Naive B cell (primary cell): ENCODE data around the gene NXF2. TPM values are rescaled to one million over a fixed set of nuclear protein-coding genes. Genes with fewer than 3 reads are reported as not detected.
A peak's percentile ranks its signal among the peaks of the same experiment; 100 is the strongest.
"Not testable (repeated sequence)": the region's sequence is repeated elsewhere in the genome, so short reads cannot be mapped to it uniquely, and the experiment has no call there.

Experiments used
- ATAC-seq, 2 donors: fragments of 150-1000 bp; cut with Tn5 transposase; 2 replicates each; pipeline ENCODE4 v1.10.0; 2021; ENCODE audit warnings: low read depth in 2 of 2, mild to moderate bottlenecking in 2 of 2, moderate library complexity in 2 of 2
- DNase-seq: peaks from one replicate; pipeline ENCODE4 v3.0.0; 2022
- H3K27ac Mint-ChIP-seq, 6 donors: one replicate each; pipeline ENCODE4 v1.8.0; 2020 to 2022; ENCODE audit warnings: mild to moderate bottlenecking in 6 of 6, mixed read lengths in 6 of 6, moderate library complexity in 5 of 6, inconsistent platforms in 2 of 6
- H3K27me3 Mint-ChIP-seq, 3 donors: one replicate each; pipeline ENCODE4 v1.8.0; 2021 to 2022; ENCODE audit warnings: mixed read lengths in 3 of 3, mild to moderate bottlenecking in 1 of 3
- H3K36me3 Mint-ChIP-seq, 2 donors: one replicate each; pipeline ENCODE4 v1.8.0; 2020 to 2022; ENCODE audit warnings: mixed read lengths in 2 of 2, inconsistent platforms in 1 of 2, mild to moderate bottlenecking in 1 of 2
- H3K4me1 Mint-ChIP-seq, 3 donors: one replicate each; pipeline ENCODE4 v1.8.0; 2020 to 2022; ENCODE audit warnings: mixed read lengths in 3 of 3, inconsistent platforms in 1 of 3, mild to moderate bottlenecking in 1 of 3, moderate library complexity in 1 of 3
- H3K4me3 Mint-ChIP-seq, 8 donors: one replicate each; pipeline ENCODE4 v1.8.0; 2020 to 2022; ENCODE audit warnings: mild to moderate bottlenecking in 8 of 8, mixed read lengths in 8 of 8, moderate library complexity in 8 of 8, inconsistent platforms in 2 of 8
- H3K9me3 Mint-ChIP-seq, 7 donors: one replicate each; pipeline ENCODE4 v1.8.0; 2020 to 2022; ENCODE audit warnings: mixed read lengths in 7 of 7, mild to moderate bottlenecking in 5 of 7, inconsistent platforms in 2 of 7, moderate library complexity in 1 of 7
- polyA plus RNA-seq, 6 donors: library from polyadenylated mRNA; unstranded; fragments of 300-500 nt; fragmentation: Illumina TruSeq; gene quantifications; one replicate each; pipeline ENCODE4 v1.2.3, GENCODE V29; 2021; ENCODE audit warnings: low read depth in 6 of 6

Gene NXF2, protein sequence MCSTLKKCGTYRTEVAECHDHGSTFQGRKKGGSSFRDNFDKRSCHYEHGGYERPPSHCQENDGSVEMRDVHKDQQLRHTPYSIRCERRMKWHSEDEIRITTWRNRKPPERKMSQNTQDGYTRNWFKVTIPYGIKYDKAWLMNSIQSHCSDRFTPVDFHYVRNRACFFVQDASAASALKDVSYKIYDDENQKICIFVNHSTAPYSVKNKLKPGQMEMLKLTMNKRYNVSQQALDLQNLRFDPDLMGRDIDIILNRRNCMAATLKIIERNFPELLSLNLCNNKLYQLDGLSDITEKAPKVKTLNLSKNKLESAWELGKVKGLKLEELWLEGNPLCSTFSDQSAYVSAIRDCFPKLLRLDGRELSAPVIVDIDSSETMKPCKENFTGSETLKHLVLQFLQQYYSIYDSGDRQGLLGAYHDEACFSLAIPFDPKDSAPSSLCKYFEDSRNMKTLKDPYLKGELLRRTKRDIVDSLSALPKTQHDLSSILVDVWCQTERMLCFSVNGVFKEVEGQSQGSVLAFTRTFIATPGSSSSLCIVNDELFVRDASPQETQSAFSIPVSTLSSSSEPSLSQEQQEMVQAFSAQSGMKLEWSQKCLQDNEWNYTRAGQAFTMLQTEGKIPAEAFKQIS
- polyA plus RNA-seq, result not detected

DNA sequence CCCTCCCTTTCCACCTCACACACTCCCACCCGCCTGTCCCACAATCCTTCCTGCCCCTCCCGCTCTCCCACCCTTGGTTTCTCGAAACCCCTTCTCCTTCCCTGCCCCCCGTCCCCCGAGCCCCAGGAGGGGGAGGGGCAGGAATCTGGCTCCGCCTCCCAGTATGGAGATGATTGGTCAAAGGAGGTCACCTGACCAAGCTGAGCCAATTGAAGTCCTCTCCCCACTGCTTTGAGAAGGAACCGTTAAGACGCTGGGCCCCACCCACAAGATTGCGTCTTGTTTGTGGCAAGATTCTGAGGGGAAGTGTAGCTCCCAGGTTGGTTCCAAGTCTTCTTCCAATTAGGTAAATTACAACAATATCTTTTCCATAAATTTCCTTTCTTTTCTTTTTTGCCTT lies at the start of gene NXF2:
Gene NXF2 (plus strand): TSS at position 275 of the 400 bp plus-strand sequence. CDS start 59,912 bp downstream, outside the sequence.
- not testable (repeated sequence) for H3K4me3 Mint-ChIP-seq, H3K36me3 Mint-ChIP-seq

DNA sequence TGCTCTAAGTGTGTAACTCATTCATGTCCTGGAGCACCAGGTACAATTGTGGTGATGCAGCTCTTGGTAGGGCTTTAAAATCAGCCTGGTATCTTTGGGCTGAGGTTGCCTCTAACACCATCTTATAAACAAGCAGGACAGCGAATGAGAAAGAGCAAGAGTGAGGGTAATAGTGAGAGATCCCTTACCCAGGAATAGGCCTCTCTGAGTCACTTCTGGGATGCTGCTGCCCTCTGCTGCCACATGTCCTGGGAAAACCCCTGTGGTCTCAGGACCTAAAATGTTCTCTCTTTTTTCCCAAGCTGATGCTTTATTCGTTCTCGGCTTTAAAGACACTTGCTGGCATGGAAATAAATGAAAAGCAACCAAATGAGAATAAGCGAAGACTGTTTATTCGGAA lies 39.0 kb upstream of the NXF2 start:
- not testable (repeated sequence) for H3K4me1 Mint-ChIP-seq, H3K27ac Mint-ChIP-seq, H3K36me3 Mint-ChIP-seq, ATAC-seq, H3K27me3 Mint-ChIP-seq, DNase-seq, H3K4me3 Mint-ChIP-seq, H3K9me3 Mint-ChIP-seq

More for the DNA sequence above, at the start of gene NXF2:
- not testable (repeated sequence) for H3K4me1 Mint-ChIP-seq, H3K27me3 Mint-ChIP-seq, DNase-seq, ATAC-seq, H3K9me3 Mint-ChIP-seq, H3K27ac Mint-ChIP-seq

DNA sequence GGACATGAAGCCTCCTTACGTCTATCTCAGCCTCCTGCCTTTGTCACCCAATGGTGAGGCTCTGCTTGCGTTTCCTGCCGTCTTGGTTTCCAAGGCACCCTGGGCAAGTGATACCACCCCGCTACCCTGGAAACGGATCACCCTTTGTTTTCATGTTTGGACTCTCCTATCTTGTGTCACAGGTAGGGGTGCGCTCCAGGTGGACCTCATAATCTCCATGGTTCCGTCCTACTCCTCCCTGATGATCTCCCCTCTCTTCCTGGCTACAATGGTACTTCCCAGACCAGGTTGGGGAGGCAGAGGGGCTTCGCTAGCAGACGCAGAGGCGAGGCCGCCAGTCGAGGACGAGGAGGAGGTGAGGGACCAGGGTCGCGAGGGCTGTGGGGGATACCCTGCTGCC lies 32.0 kb upstream of the NXF2 start, which contains the start of gene TCP11X1:
Gene TCP11X1 (plus strand): TSS at position 316 of the 400 bp plus-strand sequence.
- H3K36me3 Mint-ChIP-seq, H3K9me3 Mint-ChIP-seq, H3K4me3 Mint-ChIP-seq, ATAC-seq, H3K27me3 Mint-ChIP-seq, H3K4me1 Mint-ChIP-seq, DNase-seq, H3K27ac Mint-ChIP-seq: not testable (repeated sequence)

DNA sequence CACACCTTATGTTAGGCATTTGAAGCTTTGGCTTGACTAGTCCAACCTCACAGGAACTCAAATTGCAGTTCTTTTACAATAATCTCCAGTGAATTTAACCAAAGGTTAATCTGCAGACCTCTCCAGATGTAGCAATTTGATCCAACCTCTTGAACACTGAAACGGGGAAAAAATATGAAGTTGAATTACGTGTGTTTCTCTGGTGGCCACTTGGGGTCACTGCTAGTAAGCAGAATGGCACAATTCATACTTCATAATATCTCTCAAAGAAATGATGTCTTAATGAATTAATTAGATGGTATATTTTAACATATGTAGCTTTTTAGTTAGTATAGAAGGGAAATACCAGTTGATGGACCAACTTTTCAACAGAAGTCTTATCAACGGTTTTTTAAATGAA lies 30.5 kb upstream of the NXF2 start:
- H3K4me1 Mint-ChIP-seq, H3K4me3 Mint-ChIP-seq, DNase-seq, ATAC-seq, H3K27me3 Mint-ChIP-seq, H3K9me3 Mint-ChIP-seq, H3K36me3 Mint-ChIP-seq, H3K27ac Mint-ChIP-seq: not testable (repeated sequence)

DNA sequence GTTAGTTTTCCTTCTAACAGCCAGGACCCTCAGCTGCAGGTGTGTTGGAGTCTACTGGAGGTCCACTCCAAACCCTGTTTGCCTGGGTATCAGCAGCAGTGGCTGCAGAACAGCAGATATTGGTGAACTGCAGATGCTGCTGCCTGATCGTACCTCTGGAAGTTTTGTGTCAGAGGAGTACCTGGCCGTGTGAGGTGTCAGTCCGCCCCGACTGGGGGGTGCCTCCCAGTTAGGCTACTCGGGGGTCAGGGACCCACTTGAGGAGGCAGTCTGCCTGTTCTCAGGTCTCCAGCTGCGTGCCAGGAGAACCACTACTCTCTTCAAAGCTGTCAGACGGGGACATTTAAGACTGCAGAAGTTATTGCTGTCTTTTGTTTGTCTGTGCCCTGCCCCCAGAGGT lies 11.3 kb upstream of the NXF2 start:
- not testable (repeated sequence) for DNase-seq, H3K27me3 Mint-ChIP-seq, H3K9me3 Mint-ChIP-seq, ATAC-seq, H3K4me3 Mint-ChIP-seq, H3K36me3 Mint-ChIP-seq, H3K4me1 Mint-ChIP-seq, H3K27ac Mint-ChIP-seq

DNA sequence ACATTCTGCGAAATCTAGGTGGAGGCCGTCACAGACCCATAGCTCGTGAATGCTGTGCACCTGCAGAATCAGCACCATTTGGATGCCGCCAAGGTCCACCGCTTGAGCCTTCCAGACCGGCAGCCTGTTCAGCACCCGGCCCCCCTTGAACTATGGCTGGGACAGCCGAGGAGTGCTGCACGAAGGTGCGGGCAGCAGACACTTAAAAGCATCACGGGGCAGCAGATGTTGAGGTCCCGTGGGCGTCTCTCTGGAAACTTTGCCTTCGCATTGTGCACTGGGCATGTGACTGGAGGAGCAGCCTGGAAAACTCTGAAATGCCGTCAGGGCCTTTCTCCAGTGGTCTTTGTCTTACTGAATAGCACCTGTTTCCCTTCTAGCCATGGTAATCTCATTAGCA lies 6.7 kb upstream of the NXF2 start:
- H3K4me1 Mint-ChIP-seq, H3K9me3 Mint-ChIP-seq, H3K27me3 Mint-ChIP-seq, H3K27ac Mint-ChIP-seq, H3K36me3 Mint-ChIP-seq, ATAC-seq, H3K4me3 Mint-ChIP-seq, DNase-seq: not testable (repeated sequence)

DNA sequence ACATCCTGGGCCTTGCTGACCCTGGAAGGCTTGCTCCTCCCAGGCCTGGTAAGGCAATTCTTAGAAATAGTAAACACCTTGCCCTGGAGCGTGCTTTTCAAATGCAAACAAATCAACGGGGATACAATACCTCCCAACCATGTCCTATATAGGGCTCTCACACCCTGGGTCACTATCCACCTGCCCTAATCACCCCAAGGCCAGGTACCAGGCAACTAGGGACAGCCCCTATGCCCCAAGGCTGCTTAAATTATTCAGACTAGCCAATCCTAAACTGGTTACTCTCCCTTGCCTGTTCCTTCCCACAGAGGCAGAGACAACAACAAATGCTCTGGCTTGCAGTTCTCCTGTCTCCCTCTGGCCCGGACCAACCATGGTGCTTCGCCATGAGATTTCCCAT lies 25.3 kb downstream of the NXF2 start:
- ATAC-seq, H3K4me3 Mint-ChIP-seq, H3K27ac Mint-ChIP-seq, H3K4me1 Mint-ChIP-seq, DNase-seq, H3K36me3 Mint-ChIP-seq, H3K9me3 Mint-ChIP-seq, H3K27me3 Mint-ChIP-seq: not testable (repeated sequence)

DNA sequence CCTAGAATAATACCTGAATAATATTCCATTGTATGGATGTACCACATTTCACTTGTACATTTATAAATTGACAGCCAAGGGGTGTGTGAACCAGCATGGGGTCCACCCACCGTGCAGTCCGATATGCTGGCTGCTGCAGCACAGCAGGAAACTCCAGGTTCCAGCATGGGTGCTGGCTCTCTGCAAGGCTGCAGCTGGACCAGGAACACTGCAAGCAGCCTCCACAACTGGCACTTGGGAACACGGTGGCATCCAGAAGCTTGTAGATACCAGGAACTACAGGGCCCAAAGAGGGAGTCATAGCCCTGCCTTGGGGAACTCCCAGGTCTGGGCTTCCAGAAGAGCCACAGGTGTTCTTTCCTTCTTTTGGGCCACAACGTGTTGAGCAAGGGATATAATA lies 91.2 kb downstream of the NXF2 start:
- H3K4me1 Mint-ChIP-seq, result no peaks in the 10 kb centered on the region
- H3K36me3 Mint-ChIP-seq, result no peaks in the 10 kb centered on the region
- ATAC-seq (no peak), DNase-seq (no peak)
- H3K27me3 Mint-ChIP-seq, result peaks cover 0 to 4% (median 0%) of the 10 kb centered on the region in 3 donors
- H3K4me3 Mint-ChIP-seq, result no peak overlapping the region
- H3K27ac Mint-ChIP-seq, result peak overlapping the region in 1 of 6 donors; percentile 42
- H3K9me3 Mint-ChIP-seq, result no peaks in the 10 kb centered on the region

DNA sequence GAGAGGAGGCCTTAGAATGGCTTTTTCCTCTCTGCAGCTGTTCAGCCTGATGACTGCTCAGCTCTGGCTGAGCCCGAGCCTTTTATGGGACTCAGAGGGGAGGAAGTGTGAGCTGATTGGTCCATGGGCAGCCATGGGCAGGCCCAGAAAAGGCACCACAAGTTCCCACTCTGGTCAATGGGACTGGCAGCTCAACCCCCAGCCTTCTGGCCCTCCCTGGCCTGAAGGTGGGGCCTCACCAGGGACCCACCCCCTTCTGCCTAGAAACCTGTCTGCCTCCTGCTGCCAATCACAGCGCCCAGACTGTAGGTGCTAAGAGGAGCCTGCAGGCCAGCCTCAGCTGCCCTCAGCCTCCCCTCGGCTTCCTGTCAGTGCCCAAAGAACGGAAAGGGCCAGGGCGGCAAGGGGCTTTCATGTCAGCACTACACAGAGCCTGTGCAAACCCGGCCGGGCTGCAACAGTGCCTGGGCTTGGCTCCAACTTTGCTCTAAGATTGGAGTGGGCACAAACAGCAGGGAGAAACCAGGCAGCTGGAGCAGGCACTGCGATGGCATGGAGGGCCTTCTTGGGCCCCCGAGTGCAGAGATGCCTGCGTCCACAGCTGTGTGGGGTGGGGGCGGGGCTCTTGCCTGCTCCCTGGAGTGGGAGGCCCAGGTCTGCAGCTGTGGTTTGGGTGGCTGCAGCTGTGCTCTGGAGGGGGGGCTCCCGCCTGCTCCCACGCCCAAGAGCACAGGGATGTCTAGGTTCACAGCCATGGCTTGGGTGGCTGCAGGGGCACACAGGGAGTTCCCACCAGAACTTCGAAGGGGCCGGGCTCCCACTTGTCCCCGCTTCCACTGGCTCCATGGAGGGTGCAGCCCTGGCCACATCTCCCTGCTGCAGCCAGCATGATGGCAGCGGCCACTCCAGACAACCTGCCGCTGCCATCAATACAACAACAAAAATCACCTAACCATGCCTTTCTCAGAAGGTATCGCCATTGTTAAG lies 92.6 kb downstream of the NXF2 start:
- no peak overlapping the region for H3K4me3 Mint-ChIP-seq
- peaks cover 0 to 4% (median 0%) of the 10 kb centered on the region in 3 donors for H3K27me3 Mint-ChIP-seq
- DNase-seq (no peak), ATAC-seq (no peak)
- H3K27ac Mint-ChIP-seq, result no peak overlapping the region
- no peaks in the 10 kb centered on the region for H3K4me1 Mint-ChIP-seq
- no peaks in the 10 kb centered on the region for H3K36me3 Mint-ChIP-seq
- no peaks in the 10 kb centered on the region for H3K9me3 Mint-ChIP-seq

DNA sequence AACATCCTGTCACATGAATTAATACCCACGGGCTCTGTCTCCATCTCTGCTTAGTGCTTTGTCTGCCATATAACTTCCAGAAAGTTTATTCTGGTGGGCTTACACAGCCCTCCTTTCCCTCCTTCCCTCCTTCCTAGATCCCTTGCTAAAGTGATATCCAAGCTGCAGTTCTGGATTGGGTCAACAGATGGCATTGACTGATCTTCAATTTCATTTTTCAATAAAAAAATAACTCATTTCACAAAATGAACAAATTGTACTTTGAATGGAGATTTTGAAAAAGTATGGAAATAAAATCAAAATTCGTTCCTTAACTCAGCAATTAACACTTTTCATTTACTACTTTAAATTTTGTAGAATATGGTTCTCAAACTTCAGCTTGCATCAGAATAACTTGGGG lies 94.9 kb downstream of the NXF2 start:
- peaks cover 0 to 8% (median 4%) of the 10 kb centered on the region in 3 donors for H3K27me3 Mint-ChIP-seq
- no peaks in the 10 kb centered on the region for H3K4me1 Mint-ChIP-seq
- ATAC-seq, result no peak
- no peak for DNase-seq
- H3K9me3 Mint-ChIP-seq, result no peaks in the 10 kb centered on the region
- no peaks in the 10 kb centered on the region for H3K36me3 Mint-ChIP-seq
- no peak overlapping the region for H3K27ac Mint-ChIP-seq
- no peak overlapping the region for H3K4me3 Mint-ChIP-seq

DNA sequence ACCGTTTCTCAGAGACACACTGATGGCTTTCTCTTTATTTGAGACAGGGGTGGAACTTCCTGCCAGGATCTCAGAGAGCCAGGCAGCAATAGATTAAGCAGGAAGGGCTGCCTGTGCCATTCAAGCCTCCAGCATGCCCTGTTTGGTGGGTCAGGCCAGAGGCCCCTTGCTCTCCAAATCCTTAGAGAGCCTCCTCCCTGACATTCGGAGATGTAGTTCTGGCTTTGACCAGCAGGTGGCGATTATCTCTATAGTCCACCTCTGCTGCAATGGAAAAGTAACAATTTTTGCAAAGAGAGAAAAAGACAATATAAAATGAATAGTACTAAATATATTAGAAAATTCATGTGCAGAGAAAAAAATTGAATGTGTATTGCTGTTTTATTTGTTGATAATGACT lies 98.9 kb downstream of the NXF2 start:
- ATAC-seq, result no peak
- no peak overlapping the region for H3K4me3 Mint-ChIP-seq

More for the DNA sequence above, 98.9 kb downstream of the NXF2 start:
- peaks cover 0 to 8% (median 4%) of the 10 kb centered on the region in 3 donors for H3K27me3 Mint-ChIP-seq
- no peak overlapping the region for H3K27ac Mint-ChIP-seq
- H3K4me1 Mint-ChIP-seq, result no peaks in the 10 kb centered on the region
- no peaks in the 10 kb centered on the region for H3K36me3 Mint-ChIP-seq
- H3K9me3 Mint-ChIP-seq, result peaks cover 0 to 18% (median 0%) of the 10 kb centered on the region in 7 donors
- peak; percentile 31 for DNase-seq
